Measurements from ENCODE around the gene PARD3.

PARD3 gene

DNA sequence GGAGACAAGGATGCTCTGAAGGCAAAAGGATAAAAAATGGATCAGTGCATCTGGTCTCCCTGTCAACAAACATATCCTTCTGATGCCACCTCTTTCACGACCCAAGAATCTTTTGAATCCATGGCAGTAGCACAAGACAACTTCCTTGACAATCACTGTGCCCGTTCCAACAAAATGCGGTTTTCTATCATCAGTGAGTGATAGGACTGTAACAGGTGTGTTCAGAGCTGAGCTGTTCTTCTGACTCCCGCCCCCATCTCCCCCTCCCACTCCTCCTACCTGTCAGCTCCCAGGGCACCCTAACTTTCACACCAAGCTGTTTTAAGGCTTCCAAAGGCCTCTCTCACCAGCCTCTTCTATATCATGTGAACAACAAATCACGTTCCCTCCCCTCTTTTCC, 74.8 kb downstream of the PARD3 start:
- TF ChIP-seq, protein P1, sequence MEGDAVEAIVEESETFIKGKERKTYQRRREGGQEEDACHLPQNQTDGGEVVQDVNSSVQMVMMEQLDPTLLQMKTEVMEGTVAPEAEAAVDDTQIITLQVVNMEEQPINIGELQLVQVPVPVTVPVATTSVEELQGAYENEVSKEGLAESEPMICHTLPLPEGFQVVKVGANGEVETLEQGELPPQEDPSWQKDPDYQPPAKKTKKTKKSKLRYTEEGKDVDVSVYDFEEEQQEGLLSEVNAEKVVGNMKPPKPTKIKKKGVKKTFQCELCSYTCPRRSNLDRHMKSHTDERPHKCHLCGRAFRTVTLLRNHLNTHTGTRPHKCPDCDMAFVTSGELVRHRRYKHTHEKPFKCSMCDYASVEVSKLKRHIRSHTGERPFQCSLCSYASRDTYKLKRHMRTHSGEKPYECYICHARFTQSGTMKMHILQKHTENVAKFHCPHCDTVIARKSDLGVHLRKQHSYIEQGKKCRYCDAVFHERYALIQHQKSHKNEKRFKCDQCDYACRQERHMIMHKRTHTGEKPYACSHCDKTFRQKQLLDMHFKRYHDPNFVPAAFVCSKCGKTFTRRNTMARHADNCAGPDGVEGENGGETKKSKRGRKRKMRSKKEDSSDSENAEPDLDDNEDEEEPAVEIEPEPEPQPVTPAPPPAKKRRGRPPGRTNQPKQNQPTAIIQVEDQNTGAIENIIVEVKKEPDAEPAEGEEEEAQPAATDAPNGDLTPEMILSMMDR (IDR thresholded peaks at IDR 0.05): no peak

DNA sequence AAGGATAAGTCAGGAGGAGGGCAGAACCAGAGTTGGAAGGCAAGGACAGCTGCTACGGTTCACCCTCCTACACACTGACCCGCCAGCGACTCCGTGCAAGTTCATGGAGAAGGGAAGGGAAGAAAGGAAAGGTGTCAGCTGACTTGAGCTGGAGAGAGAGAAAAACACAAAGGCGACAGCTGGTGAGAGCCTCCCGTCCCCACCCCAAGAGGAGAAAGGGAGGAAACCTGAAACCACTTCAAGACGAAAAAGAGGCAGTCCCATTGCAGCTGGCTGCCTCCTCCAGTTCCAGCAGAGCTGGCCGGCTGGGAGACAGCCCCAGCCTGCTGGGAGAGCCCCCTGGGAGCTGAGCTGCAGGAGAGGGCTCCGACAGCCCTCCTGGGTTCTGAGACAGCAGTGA, 75.2 kb downstream of the PARD3 start:
- TF ChIP-seq, protein P1 (IDR thresholded peaks at IDR 0.05): no peak

DNA sequence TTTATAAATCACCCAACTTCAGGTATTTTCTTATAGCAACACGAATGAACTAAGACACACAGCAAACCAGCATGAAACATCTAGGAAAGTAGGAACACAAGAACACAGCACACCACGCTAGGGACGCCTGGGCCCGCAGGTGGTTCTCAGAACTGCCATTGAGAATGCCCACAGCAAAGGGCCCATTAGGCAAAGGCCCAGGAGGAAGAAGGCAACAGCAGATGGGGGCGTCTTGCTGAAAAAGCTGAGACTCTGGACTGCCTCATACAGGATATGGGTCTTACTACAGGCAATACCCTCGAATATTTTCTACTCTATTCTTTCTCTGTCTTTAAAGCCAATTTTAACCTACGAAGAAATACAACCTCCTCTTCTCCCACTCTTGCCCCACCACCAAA, 77.3 kb downstream of the PARD3 start:
- TF ChIP-seq, protein P1 (IDR thresholded peaks at IDR 0.05): no peak

DNA sequence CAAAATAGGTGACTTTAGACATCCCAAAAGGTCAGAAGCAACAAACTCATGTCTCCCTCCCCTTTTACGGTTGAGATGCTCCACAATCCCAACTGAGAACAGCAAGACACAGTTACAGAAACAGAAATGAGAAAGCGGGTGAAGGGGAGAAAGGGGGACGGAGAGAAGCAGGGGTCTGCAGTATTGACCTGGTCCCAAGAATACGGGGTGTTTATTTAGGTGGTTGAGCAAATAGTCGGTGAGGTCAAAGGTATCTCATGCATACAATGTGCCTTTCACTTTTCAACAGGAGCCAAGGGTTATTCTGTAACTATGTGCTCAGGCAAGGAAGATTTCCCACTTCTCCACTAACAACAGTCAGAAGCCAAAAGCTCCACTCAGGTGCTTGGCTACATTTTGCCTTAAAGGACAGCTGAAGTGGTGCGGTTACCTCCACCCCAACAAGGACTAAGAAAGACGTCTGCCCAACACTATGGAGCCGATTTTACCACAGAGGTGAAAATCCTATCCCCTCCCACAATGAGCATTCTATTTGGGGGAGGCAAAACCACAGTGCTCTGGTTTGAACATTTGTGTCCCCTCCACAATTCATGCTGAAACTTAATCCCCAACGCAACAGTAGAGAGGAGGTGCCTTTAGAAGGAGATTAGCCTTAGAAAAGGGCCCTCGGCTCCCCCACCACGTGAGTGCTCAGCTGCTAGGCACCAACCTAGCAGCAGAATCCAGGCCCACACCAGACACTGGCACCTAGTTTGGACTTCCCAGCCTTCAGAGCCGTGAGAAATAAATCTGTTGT, 77.9 kb downstream of the PARD3 start:
- TF ChIP-seq, protein P1 (IDR thresholded peaks at IDR 0.05): no peak

DNA sequence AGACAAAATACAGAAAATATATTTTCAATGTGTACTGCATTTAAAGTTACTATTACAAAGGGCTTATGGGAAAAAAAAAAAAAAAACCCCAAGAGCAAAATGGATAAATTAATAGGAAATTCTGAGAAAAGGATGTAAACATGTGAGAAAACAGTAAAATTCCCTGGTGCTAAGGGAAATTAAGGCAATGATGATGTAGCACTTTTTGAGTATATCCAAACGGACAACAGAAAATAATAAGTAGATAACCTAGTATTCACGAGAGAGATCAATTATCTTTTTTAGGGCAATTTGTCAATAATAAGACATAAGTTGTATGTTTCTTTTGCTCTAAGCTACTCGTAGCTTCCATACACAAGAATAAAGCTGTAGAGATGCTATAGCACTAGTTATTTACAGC, 80.2 kb downstream of the PARD3 start:
- TF ChIP-seq, protein P1 (IDR thresholded peaks at IDR 0.05): no peak

DNA sequence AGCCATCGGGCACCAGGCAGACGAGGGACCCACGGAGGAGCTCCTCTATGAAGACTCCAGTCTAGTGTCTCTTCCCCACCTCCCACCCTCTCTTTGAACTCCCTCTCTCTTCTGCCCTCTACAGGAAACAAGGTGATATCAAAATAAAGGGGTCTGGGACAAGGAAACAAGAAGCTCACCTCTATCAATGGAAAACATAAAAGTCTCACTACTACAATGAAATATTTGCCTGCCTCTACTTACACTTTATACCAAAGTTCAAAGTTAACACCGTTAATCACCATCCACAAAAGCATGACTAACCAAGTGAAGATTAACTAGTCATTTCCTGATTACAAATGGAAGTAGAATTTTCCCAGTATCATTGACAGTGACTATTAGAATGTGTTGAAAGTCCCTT, 82.2 kb downstream of the PARD3 start:
- TF ChIP-seq, protein P1 (IDR thresholded peaks at IDR 0.05): no peak

DNA sequence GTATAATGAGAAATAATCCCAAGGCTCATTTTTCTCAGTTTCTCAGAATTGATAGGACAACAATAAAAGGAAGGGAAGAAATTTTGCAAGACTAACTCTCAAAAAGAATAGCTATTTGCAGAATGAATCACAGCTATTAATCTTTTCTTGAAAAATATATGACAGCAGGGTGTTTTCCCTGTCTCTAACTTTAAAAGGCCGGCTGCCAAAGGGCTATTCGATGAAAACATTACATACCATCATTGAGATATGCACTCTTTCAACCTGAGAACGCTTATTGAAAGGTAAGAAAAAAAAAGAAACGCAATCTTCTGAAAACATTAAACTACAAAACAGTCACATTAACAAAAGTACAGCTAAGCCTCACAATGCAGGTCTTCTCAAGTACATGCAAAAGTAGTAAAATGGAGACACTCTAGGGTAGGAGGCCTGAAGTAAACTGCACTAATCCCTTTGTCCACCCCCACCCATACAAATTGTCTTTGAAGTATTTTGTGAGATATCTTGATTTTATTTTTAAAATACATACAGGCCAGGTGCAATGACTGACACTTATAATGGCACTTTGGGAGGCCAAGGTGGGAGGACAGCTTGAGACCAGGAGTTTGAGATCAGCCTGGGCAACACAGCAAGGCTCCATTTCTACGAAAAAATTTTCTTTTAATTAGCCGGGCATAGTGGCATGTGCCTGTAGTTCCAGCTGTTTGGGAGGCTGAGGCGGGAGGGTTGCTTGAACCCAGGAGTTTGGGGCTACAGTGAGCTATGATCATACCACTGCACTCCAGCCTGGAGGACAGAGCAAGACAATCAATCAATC, 83.0 kb downstream of the PARD3 start:
- TF ChIP-seq, protein P1 (IDR thresholded peaks at IDR 0.05): no peak

All from LNCAP (cell line).